GM21717 (cell line): ENCODE data around the gene GALK2.
A peak's percentile ranks its signal among the peaks of the same experiment; 100 is the strongest.

ENCODE experiments used
- ATAC-seq: cut with Tn5 transposase; IDR thresholded peaks from one replicate; pipeline ENCODE4 v1.9.1; 2021; ENCODE audit warnings: mild to moderate bottlenecking, moderate library complexity; ENCODE audit not compliant: unreplicated experiment

Gene GALK2

GRCh38 chr15:49169880-49170597 lies at the start of gene GALK2:
Gene GALK2 (plus strand): TSS chr15:49170247. CDS start chr15:49170323, 76 bp downstream.
- ATAC-seq = peak; percentile 97

- ATAC-seq = no peak
These were observed 49.2 kb upstream of the GALK2 start for GRCh38 chr15:49120832-49121231.

GRCh38 chr15:49121901-49122300 lies 48.1 kb upstream of the GALK2 start:
- ATAC-seq = no peak

- no peak for ATAC-seq
These were observed 47.4 kb upstream of the GALK2 start for GRCh38 chr15:49122541-49123062.

GRCh38 chr15:49124371-49124770 lies 45.7 kb upstream of the GALK2 start:
- ATAC-seq = no peak

- ATAC-seq = no peak
These were observed 38.6 kb upstream of the GALK2 start for GRCh38 chr15:49131403-49131802.

GRCh38 chr15:49134683-49135341 lies 35.2 kb upstream of the GALK2 start:
- ATAC-seq = no peak

GRCh38 chr15:49135342-49135857 lies 34.6 kb upstream of the GALK2 start:
- ATAC-seq = no peak

- ATAC-seq = no peak
These were observed 34.1 kb upstream of the GALK2 start for GRCh38 chr15:49135911-49136310.

GRCh38 chr15:49137861-49138260 lies 32.2 kb upstream of the GALK2 start:
- no peak for ATAC-seq

- ATAC-seq = no peak
These were observed 24.1 kb upstream of the GALK2 start for GRCh38 chr15:49145651-49146609.

- ATAC-seq = no peak
These were observed 21.7 kb upstream of the GALK2 start for GRCh38 chr15:49148298-49148697.

GRCh38 chr15:49148727-49149126 lies 21.3 kb upstream of the GALK2 start:
- ATAC-seq = no peak

GRCh38 chr15:49151831-49152230 lies 18.2 kb upstream of the GALK2 start:
- ATAC-seq = no peak

- no peak for ATAC-seq
These were observed 17.3 kb upstream of the GALK2 start for GRCh38 chr15:49152552-49153312.

- no peak for ATAC-seq
These were observed 15.7 kb upstream of the GALK2 start for GRCh38 chr15:49154359-49154758.

GRCh38 chr15:49154799-49155109 lies 15.3 kb upstream of the GALK2 start:
- ATAC-seq = no peak

- ATAC-seq = peak; percentile 89
These were observed 14.8 kb upstream of the GALK2 start, which contains the start of gene COPS2 for GRCh38 chr15:49155110-49155833. Gene COPS2 (minus strand): TSS chr15:49155599. CDS start chr15:49155578, 21 bp downstream.

GRCh38 chr15:49155834-49156627 lies 14.0 kb upstream of the GALK2 start:
- no peak for ATAC-seq
